Mucosa of rectum (tissue), 2 donors: ENCODE results near the gene TMPRSS6.

ENCODE experiments used
- H3K27ac ChIP-seq, 2 donors: one replicate each; pipeline ENCODE4 v1.7.0; 2013; ENCODE audit warnings: inconsistent platforms in 2 of 2, low read depth in 2 of 2, low read length in 2 of 2
- H3K27me3 ChIP-seq, 2 donors: one replicate each; pipeline ENCODE4 v1.7.0; 2013; ENCODE audit warnings: low read length in 2 of 2; ENCODE audit not compliant: control insufficient read depth in 2 of 2, insufficient read depth in 2 of 2
- H3K36me3 ChIP-seq, 2 donors: one replicate each; pipeline ENCODE4 v1.7.0; 2013; ENCODE audit warnings: low read length in 2 of 2; ENCODE audit not compliant: control insufficient read depth in 2 of 2, insufficient read depth in 2 of 2
- H3K4me1 ChIP-seq, 2 donors: one replicate each; pipeline ENCODE4 v1.7.0; 2013; ENCODE audit warnings: low read length in 2 of 2, mild to moderate bottlenecking in 1 of 2; ENCODE audit not compliant: control insufficient read depth in 2 of 2, insufficient read depth in 2 of 2
- H3K4me3 ChIP-seq, 2 donors: one replicate each; pipeline ENCODE4 v1.7.0; 2013; ENCODE audit warnings: low read length in 2 of 2
- H3K9ac ChIP-seq, 2 donors: one replicate each; pipeline ENCODE4 v1.7.0; 2013; ENCODE audit warnings: low read length in 2 of 2, low read depth in 1 of 2, mild to moderate bottlenecking in 1 of 2
- H3K9me3 ChIP-seq, 2 donors: one replicate each; pipeline ENCODE4 v1.7.0; 2013; ENCODE audit warnings: low read length in 2 of 2; ENCODE audit not compliant: control insufficient read depth in 2 of 2
- donor health status: healthy.
- donor health status: Normal muscosa, but diverticular disease.

Gene TMPRSS6

DNA sequence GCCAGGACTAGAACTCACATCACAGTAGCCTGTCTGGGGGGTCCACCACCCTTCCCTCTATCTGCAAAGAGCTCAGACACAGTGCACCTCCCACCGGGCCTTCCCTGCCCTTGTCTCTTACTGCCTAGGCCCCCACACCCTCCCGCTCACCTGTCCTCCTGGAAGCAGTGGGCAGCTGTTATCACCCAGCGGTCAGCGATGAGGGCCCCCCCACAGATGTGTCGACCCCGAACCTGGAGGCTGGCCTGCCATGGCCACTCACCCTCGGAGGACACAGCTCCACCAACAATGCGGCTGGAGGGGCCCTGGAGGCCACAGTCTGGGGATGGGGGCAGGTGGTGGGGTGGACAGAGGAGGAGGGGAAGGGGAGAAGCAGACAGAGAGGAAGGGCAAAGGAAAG lies 39.2 kb downstream of the TMPRSS6 start:
- no peak overlapping the region for H3K9ac ChIP-seq
- no peaks in the 10 kb centered on the region for H3K9me3 ChIP-seq
- peaks cover 10 to 23% of the 10 kb centered on the region in 2 donors for H3K27me3 ChIP-seq
- H3K4me3 ChIP-seq, result no peak overlapping the region
- H3K4me1 ChIP-seq, result no peaks in the 10 kb centered on the region
- no peaks in the 10 kb centered on the region for H3K36me3 ChIP-seq
- H3K27ac ChIP-seq, result no peak overlapping the region

DNA sequence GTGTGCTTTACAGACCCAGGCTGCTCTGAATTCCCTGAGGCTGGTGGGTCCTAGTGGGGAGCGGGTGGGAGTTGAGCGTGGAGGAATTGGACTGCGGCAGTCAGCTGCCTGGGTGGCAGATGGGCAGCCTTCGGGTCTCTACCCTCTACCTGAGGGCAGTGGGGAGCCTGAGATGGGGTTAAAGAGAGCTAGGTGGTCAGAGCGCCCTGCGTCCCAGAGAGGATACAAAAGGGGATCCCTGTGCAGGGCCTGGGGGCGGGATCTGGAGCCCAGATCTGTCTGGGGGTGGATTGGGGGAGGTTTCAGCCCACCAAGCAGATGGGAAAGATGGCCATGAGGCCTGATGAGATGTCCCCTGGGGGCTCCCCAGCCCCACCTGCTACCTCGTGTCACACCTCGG lies 39.8 kb downstream of the TMPRSS6 start:
- H3K27me3 ChIP-seq, result peaks cover 10 to 17% of the 10 kb centered on the region in 2 donors

DNA sequence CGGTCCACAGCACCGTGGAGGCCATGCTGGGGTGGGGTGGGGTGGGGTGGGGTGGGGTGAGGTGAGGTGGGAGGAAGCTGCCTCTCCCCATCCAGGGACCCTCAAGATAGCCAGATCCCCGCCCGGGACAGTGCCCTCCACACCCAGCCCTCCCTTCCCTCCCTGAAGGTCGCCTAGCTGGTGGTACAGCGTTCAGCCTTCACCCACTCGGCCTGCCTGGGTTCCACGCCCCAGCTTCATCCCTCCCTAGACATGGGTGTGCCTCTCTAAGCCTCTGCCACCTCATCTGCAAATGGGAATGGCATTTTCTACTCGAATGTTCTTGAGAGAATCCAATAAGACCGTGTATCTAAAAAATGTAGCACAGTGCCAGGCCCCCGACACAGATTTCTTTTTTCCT lies 40.2 kb downstream of the TMPRSS6 start:
- Histone ChIP-seq H3K4me3 (no peak overlapping the region), H3K9me3 (no peaks in the 10 kb centered on the region)

More for the DNA sequence above, 39.8 kb downstream of the TMPRSS6 start:
- H3K4me1 ChIP-seq, result no peaks in the 10 kb centered on the region
- no peaks in the 10 kb centered on the region for H3K36me3 ChIP-seq
- H3K4me3 ChIP-seq, result no peak overlapping the region
- H3K9ac ChIP-seq, result no peak overlapping the region
- no peak overlapping the region for H3K27ac ChIP-seq
- H3K9me3 ChIP-seq, result no peaks in the 10 kb centered on the region

DNA sequence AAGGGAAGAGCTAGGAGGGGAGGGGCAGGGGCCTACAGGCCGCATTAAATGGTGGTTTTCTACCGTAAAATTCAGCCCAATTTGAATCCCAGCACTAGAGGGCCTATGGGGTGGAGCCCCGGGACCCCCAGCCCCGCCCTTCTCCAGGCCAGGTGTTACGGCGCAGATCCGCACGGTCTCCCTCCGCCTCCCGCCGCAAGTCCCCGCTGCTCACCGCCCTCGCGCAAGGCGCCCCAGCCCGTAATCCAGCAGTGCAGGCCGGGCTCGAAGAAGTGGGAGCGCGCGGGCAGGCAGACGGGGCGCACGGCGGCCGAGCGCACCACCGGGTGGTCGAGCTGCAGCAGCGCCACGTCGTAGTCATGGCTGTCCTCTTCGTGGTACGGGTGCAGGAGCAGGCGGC lies 40.7 kb downstream of the TMPRSS6 start:
- Histone ChIP-seq H3K36me3 (no peaks in the 10 kb centered on the region), H3K9ac (no peak overlapping the region), H3K9me3 (no peaks in the 10 kb centered on the region), H3K4me1 (no peaks in the 10 kb centered on the region), H3K27ac (no peak overlapping the region), H3K27me3 (peaks cover 10 to 16% of the 10 kb centered on the region in 2 donors), H3K4me3 (no peak overlapping the region)

More for the DNA sequence above, 40.2 kb downstream of the TMPRSS6 start:
- Histone ChIP-seq H3K27me3 (peaks cover 10 to 16% of the 10 kb centered on the region in 2 donors), H3K36me3 (no peaks in the 10 kb centered on the region), H3K4me1 (no peaks in the 10 kb centered on the region), H3K9ac (no peak overlapping the region), H3K27ac (no peak overlapping the region)

DNA sequence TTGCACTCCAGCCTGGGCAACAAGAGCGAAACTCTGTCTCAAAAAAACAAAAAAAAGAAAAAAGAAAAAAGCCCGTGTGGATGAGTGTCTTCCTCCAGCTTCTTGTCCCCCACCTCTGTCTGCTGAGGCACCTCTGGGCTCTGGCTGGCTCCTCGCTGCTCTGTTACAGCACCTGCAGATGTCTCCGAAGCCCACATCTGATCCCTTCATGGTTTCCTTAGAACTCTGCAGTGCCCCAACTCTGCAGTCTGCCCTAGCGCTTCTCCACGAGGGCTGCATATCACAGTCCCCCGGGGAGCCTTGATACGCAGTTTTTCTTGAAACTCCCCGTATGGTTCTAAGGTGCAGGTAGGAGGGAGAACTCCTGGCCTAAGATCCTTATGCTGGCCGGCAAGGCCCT lies 42.1 kb downstream of the TMPRSS6 start:
- H3K36me3 ChIP-seq, result no peaks in the 10 kb centered on the region
- H3K9me3 ChIP-seq, result no peaks in the 10 kb centered on the region
- peaks cover 0 to 4% of the 10 kb centered on the region in 2 donors for H3K4me1 ChIP-seq
- H3K27me3 ChIP-seq, result peaks cover 10 to 16% of the 10 kb centered on the region in 2 donors
- H3K4me3 ChIP-seq, result no peak overlapping the region
- no peak overlapping the region for H3K27ac ChIP-seq
- H3K9ac ChIP-seq, result no peak overlapping the region

DNA sequence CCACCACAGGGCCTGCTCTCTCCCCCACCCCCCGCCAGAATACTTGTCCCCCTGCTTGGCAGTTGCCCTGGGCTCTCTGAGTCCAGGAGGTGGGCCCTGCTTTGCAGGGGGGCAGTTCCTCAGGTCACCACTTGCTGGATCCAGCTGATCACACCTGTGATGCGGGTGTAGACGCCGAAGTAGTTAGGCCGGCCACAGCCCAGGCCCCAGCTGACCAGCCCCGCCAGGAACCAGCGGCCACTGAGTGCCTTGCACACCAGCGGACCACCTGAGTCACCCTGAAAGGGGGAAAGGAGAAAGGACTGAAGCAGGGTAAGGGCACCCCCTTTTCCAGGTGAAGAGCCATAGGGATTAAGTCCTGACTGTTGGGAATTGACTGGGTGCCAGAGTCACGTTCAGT lies 43.6 kb downstream of the TMPRSS6 start:
- H3K27me3 ChIP-seq, result peaks cover 10 to 16% of the 10 kb centered on the region in 2 donors
- H3K9ac ChIP-seq, result no peak overlapping the region
- H3K36me3 ChIP-seq, result peaks cover 0 to 2% of the 10 kb centered on the region in 2 donors
- peaks cover 0 to 4% of the 10 kb centered on the region in 2 donors for H3K4me1 ChIP-seq
- H3K27ac ChIP-seq, result no peak overlapping the region
- no peaks in the 10 kb centered on the region for H3K9me3 ChIP-seq
- H3K4me3 ChIP-seq, result no peak overlapping the region

DNA sequence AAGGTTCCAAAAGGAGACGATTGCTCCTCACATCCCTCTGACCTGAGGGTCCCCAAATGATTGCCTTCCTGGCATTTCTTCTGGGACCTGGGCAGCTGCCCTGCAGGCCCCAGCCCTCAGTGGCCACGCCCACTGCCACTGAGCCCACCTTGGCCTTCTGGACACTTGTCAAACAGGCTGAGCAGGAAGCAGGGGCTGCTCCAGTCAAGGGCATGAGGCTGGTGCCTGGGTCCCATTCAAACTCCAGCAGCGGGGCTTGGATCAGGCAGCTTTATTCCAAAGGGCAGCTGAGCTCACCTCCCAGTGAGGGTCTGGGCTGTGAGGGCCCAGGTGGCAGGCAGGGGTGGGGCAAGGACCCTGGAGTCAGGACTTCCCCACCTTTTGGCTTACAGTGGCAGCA lies 44.3 kb downstream of the TMPRSS6 start:
- no peaks in the 10 kb centered on the region for H3K9me3 ChIP-seq
- H3K27ac ChIP-seq, result no peak overlapping the region
- peaks cover 9 to 14% of the 10 kb centered on the region in 2 donors for H3K27me3 ChIP-seq
- H3K4me1 ChIP-seq, result peaks cover 0 to 4% of the 10 kb centered on the region in 2 donors
- no peak overlapping the region for H3K9ac ChIP-seq
- H3K36me3 ChIP-seq, result peaks cover 0 to 2% of the 10 kb centered on the region in 2 donors
- no peak overlapping the region for H3K4me3 ChIP-seq

DNA sequence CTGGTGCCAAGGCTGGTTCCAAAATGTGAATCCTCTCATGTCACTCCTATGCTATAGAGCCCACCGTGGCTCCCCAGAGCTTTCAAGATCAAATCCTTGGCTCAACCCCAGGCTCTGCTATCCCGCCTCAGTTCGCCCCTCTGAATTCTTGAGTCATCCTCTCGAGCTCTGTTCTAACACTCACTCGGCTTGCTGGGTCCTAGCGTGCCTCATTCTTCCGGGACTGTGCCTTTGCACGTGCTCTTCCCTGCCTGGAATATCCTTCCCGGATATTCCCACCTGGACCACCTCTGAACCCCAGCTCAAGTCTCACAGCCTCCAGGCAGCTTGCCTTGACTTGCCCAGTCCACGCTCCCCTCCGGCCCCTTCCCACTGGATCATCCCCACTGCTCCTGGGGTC lies 45.0 kb downstream of the TMPRSS6 start:
- H3K4me1 ChIP-seq, result peaks cover 0 to 4% of the 10 kb centered on the region in 2 donors
- peaks cover 7 to 8% of the 10 kb centered on the region in 2 donors for H3K27me3 ChIP-seq
- no peak overlapping the region for H3K9ac ChIP-seq
- peaks cover 1 to 3% of the 10 kb centered on the region in 2 donors for H3K36me3 ChIP-seq
- no peaks in the 10 kb centered on the region for H3K9me3 ChIP-seq
- no peak overlapping the region for H3K27ac ChIP-seq
- no peak overlapping the region for H3K4me3 ChIP-seq

DNA sequence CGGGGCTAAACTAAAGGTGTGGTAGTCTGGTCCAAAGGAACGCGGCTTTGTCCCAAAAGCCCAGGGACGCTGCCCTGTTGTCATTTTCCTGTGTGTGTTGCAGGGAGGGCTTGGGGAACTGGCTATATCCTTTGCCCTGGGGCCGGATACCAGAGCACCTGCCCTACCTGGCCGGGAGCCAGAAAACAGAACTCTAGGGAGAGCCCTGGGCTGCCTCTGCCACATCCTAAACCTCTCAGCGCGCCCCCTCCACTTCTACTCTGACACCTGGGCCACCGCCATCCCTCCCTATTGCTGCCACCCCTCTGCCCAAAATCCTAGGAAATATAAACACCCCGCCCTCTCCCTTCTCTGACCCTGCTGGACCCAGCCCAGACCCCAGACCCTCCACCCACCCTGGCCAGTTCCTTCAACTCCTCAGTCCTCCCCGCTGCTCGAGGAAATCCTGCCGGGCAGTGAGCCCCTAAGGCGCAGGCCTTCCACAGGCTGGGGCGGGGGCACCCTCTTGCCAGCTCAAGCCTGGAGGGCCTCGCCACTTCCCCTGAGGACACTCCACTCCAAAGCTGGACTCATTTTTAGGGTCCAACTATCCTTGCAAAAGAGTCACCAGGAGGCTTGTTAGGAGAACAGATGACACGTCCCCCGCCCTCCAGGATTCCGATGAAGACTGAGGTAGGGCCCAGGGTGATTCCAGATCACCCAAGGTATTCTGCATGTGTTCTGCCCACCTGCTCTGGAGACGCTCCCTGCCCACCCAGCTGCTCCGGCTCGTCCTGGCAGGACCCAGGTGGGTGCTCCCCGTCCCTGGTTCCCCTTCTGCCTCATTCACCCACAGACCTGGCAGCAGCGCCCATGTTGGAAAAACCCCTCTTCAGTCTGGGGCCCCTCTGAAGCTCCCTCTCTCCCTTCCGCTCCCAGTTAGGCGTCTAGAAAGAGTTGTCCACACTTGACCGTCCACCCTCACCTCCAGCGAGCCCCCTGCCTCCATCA lies 45.8 kb downstream of the TMPRSS6 start:
- Histone ChIP-seq H3K4me1 (peaks cover 0 to 4% of the 10 kb centered on the region in 2 donors), H3K9ac (no peak overlapping the region), H3K27me3 (peaks cover 7 to 8% of the 10 kb centered on the region in 2 donors), H3K36me3 (peaks cover 5 to 6% of the 10 kb centered on the region in 2 donors), H3K9me3 (no peaks in the 10 kb centered on the region), H3K4me3 (no peak overlapping the region), H3K27ac (no peak overlapping the region)

DNA sequence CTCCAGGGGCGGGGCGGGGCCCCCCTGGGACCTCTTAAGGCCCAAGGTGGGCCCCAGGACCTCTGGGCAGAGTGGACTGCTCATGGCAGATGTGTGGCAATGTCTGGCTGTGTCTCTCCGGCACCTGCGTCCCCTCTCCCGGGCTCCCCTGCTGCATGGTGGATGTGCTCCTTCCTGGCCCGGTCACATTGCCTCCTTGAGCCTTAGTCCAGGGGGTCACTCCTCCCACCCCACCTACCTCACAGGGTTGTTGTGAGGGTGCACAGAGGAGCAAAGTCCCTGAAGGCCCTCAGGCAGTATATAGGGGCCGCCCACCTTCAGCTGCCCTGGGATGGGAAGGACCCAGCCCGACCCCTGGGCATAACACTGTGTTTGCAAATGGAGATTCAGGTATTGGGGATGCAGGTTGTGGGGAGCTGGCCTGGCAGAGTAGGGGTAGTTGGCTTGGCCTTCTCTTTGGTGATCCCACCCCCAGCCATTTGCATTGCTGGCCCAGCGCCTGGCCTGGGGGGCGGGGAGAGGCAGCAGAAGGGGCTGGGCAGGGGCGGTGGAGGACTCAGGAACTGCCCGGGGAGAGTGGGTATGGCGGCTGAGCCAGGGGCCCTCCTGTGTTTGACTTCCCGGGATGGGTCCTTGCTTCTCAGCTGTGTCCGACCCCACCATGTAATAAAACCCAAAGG lies 46.7 kb downstream of the TMPRSS6 start:
- H3K9ac ChIP-seq, result no peak overlapping the region
- H3K27me3 ChIP-seq, result peaks cover under 1 to 2% of the 10 kb centered on the region in 2 donors
- H3K4me3 ChIP-seq, result no peak overlapping the region
- H3K4me1 ChIP-seq, result peaks cover 0 to 6% of the 10 kb centered on the region in 2 donors
- H3K9me3 ChIP-seq, result no peaks in the 10 kb centered on the region
- H3K27ac ChIP-seq, result no peak overlapping the region
- H3K36me3 ChIP-seq, result peaks cover 7 to 14% of the 10 kb centered on the region in 2 donors
